ENCODE measurements around the gene HDGF.

HDGF gene

DNA sequence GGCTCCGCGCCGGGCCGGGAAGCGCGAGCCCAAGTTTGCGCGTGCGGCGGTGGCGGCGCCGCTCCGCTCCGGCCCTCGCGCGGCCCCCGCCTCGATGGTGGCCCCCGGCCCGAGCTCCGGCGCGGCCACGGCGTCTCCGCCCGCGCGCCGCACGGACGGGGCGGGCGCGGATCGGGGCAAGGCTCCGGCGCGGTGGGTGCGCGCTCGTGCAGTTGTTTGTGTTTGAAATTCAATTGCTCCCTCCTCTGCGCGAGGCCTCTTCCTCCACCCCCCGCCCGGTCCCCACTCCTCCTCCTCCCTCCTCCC is at the start of gene HDGF:
Gene HDGF, minus strand, starts transcription at position 225 of the 306 bp plus-strand sequence. CDS start 246 bp downstream, outside the sequence.
- no peak for DNase-seq

- DNase-seq, result peak; percentile 61
Measured at GRCh38 chr1:156797212-156797871, 45.9 kb upstream of the HDGF start.

DNA sequence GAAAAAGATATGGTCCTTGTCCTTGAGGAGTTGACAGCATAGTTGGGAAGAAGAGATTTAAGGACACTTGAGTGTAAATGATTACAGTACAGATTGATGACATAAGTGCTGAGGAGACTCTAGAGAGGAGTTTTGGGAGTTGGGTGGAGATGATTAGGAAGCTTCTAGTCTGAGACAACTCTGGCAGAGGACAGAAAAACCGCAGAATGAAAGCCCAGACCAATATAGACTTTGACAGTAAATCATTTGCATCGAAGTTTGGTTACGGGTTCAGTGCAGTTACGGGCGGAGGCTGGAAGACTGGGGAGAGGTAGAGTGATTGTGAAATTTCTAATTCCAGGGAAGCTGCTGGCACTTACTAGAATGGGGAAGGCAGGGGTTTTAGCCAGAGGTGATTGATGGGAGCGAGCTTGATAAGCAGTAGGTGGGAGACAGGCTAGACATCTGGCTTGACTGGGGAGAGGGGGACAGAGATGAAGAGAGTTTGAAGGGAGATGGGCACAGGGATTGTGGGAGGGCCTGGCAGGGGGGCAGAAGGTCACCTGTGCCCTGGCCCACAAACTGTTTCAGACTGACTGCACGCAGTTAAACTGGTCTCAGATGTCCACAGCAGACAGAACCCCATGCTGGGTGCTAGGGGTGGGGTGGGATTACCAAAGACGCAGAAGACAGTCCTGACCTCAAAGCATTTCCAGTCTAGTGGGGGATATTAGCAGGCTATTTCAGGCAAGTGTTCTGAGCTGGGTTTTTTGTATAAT is 45.0 kb upstream of the HDGF start:
- peak; percentile 72 for DNase-seq

DNA sequence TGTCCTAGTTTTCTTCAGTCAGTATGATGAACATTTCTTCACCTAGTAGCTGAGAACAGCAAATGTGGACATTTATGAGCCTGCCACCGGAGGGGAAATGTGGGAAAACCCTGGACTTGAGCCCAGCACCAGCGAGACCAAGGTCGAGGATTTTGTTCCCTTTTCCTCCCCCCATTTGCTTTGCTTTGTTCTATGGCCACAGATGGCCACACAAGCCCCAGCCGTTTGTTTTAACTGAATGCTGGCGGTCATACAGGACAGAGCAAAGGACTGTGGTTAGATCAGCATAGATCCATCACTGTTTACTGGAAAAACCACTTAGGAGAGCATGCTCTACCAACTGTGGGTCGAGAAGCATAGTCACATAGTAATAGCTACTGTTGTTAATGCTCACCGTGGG is 44.3 kb upstream of the HDGF start:
- DNase-seq, result no peak

DNA sequence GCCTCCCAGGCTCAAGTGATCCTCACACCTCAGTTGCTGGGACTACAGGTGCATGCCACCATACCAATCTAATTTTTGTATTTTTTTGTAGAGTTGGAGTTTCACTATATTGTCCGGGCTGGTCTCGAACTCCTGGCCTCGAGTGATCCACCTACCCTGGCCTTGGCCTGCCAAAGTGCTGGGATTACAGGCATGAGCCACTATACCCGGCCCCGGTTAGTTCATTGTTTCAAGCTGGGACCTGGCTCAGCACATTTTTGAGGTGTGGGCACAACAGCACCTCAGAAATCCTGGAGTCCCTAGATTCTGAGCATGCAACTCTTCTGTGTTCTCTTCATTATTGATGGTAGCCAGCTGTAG is 43.9 kb upstream of the HDGF start:
- no peak for DNase-seq

- DNase-seq, result no peak
Measured at GRCh38 chr1:156794506-156795373, 43.3 kb upstream of the HDGF start.

GRCh38 chr1:156789621-156790318 is 38.3 kb upstream of the HDGF start:
- DNase-seq, result no peak

GRCh38 chr1:156788136-156788535 is 36.7 kb upstream of the HDGF start:
- no peak for DNase-seq

DNA sequence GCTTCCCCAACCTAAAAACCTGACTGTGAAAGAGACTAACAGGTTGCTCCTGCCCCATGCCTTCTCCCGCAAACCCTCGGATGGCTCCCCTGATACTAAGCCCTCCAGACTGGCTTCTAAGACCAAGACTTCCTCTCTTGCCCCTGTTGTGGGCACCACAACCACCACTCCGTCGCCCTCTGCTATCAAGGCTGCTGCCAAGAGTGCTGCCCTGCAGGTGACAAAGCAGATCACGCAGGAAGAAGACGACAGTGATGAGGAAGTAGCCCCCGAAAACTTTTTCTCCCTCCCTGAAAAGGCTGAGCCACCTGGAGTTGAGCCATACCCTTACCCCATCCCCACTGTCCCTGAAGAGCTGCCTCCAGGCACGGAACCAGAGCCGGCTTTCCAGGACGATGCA is 35.2 kb upstream of the HDGF start:
- DNase-seq, result no peak

DNA sequence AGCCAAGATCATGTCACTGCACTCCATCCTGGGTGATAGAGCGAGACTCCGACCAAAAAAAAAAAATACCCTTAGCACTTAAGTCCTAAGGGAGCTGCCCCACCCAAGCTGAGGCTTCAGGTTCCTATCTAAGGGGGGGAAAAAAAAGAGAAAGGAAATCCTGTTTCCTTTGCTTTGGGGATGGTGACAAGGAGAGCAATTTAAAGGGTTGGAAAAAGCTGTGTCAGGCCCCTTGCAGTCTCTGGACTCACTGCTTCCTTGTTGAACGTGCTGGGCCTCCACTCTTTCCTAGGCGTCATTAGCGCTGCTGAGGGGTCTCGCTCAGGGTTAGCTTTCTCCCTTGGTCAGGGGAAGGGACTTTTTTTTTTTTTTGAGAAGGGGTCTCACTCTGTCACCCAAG is 34.0 kb upstream of the HDGF start:
- no peak for DNase-seq

DNA sequence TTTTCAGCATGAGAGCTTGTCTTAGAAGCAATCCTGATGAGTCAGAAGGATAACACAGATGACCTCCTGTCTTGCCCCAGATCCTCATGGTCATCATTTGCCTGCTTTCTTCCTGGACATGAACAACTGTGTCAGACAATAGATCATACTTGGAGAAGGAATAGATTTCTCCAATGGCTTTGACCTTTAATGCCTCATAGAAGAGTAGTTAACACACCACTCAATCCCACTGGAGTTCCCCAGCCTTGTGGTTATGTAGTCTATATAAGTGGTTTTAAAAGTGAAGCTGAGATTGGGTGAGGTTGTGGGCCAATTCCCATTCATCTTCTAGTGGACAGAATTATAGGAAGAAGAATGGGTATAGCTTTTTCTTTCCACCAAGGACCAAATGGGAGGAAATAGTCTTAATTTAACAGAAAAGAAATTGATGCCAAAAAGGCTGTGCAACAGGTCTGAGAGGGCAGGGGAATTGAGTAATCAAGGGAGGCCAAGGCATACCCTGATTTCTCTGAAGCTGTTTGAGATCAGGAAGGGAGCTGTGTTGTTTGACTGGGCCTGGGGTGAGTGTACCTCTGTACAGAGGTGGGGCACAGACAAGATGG is 30.2 kb upstream of the HDGF start:
- no peak for DNase-seq

- DNase-seq, result no peak
Measured at GRCh38 chr1:156777573-156777972, 26.1 kb upstream of the HDGF start.

DNA sequence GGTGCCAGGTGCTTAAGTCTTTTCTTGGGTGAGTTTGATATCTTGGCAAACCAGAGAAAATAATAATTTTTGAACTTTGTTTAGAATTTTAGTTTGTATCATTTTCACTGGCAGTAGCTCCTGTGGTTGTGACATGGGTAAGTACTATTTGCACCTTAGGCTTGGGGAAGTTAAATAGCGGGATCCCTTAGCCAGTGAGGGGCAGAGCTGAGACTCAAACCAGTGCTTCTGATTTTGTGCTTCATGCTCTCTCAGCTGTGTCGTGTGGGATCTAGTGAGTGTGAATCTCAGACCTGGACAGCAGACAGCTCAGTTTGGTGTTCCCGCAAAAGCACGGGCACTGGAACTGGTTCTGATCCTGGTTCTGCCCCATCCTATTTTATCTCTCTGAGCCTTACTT is 25.5 kb upstream of the HDGF start:
- no peak for DNase-seq

DNA sequence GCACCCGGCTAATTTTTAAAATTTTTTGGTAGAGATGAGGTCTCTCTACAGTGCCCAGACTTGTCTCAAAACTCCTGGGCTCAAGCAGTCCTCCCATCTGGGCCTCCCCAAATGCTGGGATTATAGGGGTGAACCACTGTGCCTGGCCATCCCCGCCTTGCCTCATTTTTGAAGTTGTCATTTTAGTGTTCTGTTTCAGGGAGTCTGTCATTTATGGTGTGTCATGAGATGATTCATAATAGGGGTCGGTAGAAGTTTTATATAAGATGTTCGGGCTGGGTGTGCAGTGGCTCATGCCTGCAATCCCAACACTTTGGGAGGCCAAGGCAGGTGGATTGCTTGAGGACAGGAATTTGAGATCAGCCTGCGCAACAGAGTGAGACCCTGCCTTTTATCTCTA is 24.3 kb upstream of the HDGF start:
- no peak for DNase-seq

GRCh38 chr1:156773607-156774006 is 22.1 kb upstream of the HDGF start:
- DNase-seq, result no peak

- no peak for DNase-seq
Measured at GRCh38 chr1:156772728-156773497, 21.4 kb upstream of the HDGF start.

- DNase-seq, result no peak
Measured at GRCh38 chr1:156772222-156772621, 20.7 kb upstream of the HDGF start.

GRCh38 chr1:156768610-156769295 is 17.3 kb upstream of the HDGF start:
- no peak for DNase-seq

DNA sequence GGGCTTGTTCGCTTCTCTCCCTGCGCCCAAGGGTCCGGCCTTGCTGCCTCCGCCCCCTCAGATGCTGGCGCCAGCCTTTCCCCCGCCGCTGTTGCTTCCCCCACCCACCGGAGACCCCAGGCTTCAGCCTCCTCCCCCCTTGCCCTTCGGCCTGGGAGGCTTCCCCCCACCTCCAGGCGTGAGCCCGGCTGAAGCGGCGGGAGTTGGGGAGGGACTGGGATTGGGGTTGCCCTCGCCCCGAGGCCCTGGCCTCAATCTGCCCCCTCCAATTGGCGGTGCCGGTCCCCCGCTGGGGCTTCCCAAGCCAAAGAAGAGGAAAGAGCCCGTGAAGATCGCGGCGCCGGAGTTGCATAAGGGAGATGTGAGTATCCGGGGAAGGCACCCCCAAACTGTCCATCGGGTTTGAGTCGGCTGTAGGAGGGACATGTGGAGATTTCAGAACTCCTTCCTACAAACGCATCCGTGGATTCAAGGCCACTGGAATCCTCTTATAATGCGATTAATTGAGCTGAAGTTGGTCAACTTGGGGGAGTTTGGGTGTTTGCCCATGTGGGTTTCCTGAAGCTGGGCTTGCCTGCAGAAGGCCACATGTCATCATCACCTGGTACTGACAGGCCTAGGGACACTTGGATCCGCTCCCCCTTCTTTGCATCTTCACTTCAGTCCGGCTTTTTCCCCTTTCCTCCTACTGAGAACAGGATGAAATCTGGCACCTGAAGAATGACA is 16.6 kb upstream of the HDGF start:
- no peak for DNase-seq

GRCh38 chr1:156767101-156767878 is 15.8 kb upstream of the HDGF start, which contains the start of gene PRCC:
TSS of gene PRCC (plus strand) at chr1:156767535. CDS start at chr1:156767772, 237 bp downstream.
- DNase-seq, result peak; percentile 100
